Esophagus (tissue), 2 donors: Measurements from ENCODE around the gene GPHN. TPM values are rescaled to one million over a fixed set of nuclear protein-coding genes. Genes with fewer than 3 reads are reported as not detected.

Source experiments
- H3K27ac ChIP-seq, 2 donors: one replicate each; pipeline ENCODE4 v1.5.1; 2013; ENCODE audit warnings: low read depth in 2 of 2, mild to moderate bottlenecking in 2 of 2, inconsistent platforms in 1 of 2, low read length in 1 of 2, moderate library complexity in 1 of 2
- H3K27me3 ChIP-seq, 2 donors: one replicate each; pipeline ENCODE4 v1.6.1; 2013; ENCODE audit warnings: low read length in 2 of 2, control low read depth in 1 of 2, mild to moderate bottlenecking in 1 of 2; ENCODE audit not compliant: insufficient read depth in 2 of 2, control insufficient read depth in 1 of 2
- H3K36me3 ChIP-seq, 2 donors: one replicate each; pipeline ENCODE4 v1.6.1; 2013; ENCODE audit warnings: low read length in 1 of 2; ENCODE audit not compliant: control insufficient read depth in 2 of 2, insufficient read depth in 2 of 2
- H3K4me1 ChIP-seq, 2 donors: one replicate each; pipeline ENCODE4 v1.6.1; 2013; ENCODE audit warnings: low read length in 1 of 2; ENCODE audit not compliant: control insufficient read depth in 2 of 2, insufficient read depth in 2 of 2
- H3K4me3 ChIP-seq, 2 donors: one replicate each; pipeline ENCODE4 v1.5.1; 2013; ENCODE audit warnings: low read length in 2 of 2, mild to moderate bottlenecking in 2 of 2, low read depth in 1 of 2, moderate library complexity in 1 of 2
- H3K9me3 ChIP-seq, 2 donors: one replicate each; pipeline ENCODE4 v1.6.1; 2013; ENCODE audit warnings: mild to moderate bottlenecking in 2 of 2, low read depth in 1 of 2, low read length in 1 of 2, moderate library complexity in 1 of 2; ENCODE audit not compliant: control insufficient read depth in 2 of 2, insufficient read depth in 1 of 2
- WGBS, 2 donors: extraction: QIAGEN DNeasy Blood & Tissue Kit; methylation state at CpG; one replicate each; pipeline ENCODE4 v1.1.7; 2013; 5-methylcytosine and 5-hydroxymethylcytosine counted together
- polyA plus RNA-seq, 2 donors: library from polyadenylated mRNA; stranded (reverse); fragments of 200-250 nt; gene quantifications; one replicate each; pipeline ENCODE4 v1.2.3, GENCODE V29; 2013
- donor health status: healthy with polysubstance abuse.
- donor health status: Bipolar disorder and iron deficiency.

The GPHN gene
- polyA plus RNA-seq, 2 donors: 9.8 to 19.8 TPM

DNA sequence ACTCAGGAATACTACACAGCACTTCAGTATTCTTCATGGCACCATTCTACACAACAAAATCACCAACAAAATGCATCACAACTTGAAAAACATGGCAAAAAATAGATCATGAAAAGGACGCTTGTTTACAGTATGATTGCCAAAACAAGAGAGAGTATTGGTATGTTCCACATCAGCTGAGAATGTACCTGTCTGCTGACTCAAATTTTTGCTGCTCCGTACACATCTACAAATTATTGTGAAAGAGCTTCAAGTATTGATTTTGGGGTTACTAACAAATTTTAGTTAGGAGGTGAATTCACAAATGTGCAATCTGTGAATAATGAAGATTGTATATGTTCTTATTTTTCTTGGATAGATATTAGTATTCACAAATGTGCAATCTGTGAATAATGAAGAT is 105.4 kb downstream of the GPHN start:
- Histone ChIP-seq H3K4me1 (no peaks in the 10 kb centered on the region), H3K27me3 (no peaks in the 10 kb centered on the region), H3K9me3 (peaks cover 0 to 7% of the 10 kb centered on the region in 2 donors), H3K4me3 (no peak overlapping the region), H3K27ac (no peak overlapping the region), H3K36me3 (no peaks in the 10 kb centered on the region)
- WGBS, 2 donors: 94 to 96% methylated on average over 2 of the region's 2 CpGs

DNA sequence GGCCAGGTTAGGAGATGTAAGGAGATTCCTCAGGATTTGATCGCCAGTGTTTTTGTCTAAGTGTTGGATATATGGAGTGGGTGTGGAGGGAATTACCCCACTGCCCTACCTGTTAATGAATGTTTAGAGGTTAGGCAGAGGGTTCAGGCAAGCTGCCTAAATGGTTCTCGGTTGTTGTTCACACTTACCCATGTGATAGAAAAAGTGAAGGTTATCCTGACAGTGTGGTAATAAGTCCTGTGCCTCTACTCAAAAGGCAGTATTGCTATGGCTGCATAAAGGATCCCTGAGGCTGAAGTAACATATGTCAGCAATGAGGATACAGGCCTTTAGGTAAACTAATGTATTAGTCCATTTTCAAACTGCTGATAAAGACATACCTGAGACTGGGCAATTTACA is 112.0 kb downstream of the GPHN start:
- no peak overlapping the region for H3K4me3 ChIP-seq
- WGBS, 2 donors: 92 to 98% methylated on average over 2 of the region's 2 CpGs
- H3K4me1 ChIP-seq: no peaks in the 10 kb centered on the region
- H3K27ac ChIP-seq: no peak overlapping the region
- H3K27me3 ChIP-seq: no peaks in the 10 kb centered on the region
- no peaks in the 10 kb centered on the region for H3K36me3 ChIP-seq
- peaks cover 0 to 7% of the 10 kb centered on the region in 2 donors for H3K9me3 ChIP-seq

DNA sequence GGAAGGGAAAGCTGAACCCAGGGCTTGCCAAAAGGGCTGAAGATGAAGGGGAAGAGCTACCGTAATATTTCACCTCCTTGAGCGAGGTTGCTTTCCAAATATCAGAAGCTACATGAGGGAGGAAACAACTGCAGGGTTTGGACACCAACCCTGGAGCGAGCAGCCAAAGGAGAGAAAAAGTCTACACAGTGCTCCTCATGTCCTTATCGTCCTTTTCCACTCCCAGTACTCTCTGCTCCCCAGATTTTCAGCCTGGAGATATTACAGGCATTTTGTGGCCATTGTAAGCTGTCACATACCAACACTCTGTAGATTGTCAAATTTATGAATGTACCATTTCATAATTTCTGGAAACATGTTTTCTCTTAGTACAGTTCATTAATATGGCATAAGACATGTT is 115.9 kb downstream of the GPHN start:
- Histone ChIP-seq H3K9me3 (no peaks in the 10 kb centered on the region), H3K36me3 (no peaks in the 10 kb centered on the region), H3K4me1 (no peaks in the 10 kb centered on the region), H3K27me3 (no peaks in the 10 kb centered on the region), H3K27ac (no peak overlapping the region), H3K4me3 (no peak overlapping the region)
- WGBS, 2 donors: 85 to 86% methylated on average over 4 of the region's 4 CpGs

DNA sequence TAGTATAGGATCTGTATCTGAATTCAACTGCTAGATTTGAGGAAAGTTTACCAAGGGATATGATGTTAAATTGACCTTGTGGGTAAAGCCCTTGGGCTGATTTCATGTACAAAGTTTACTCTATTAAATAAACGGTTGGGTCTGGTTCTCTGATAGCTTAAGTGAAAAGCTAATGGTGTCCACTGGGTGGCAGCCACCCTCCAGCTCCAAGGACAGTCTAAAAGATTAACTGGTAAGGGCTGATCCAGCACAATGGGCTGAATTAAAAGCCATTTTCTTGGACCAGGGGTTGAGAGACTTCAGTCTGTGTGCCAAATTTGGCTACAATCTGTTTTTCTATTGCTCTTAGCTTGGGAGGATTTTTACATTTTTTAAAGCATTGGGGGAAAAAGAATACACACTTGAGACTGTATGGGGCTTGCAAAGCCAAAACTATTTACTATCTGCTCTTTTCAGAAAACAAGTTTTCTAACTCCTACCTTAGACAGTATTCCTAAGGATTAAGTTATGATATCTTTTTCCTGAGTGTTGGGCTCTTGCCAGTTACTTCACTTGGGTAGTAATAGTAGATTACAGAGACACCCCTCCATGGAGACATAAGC is 116.5 kb downstream of the GPHN start:
- Histone ChIP-seq H3K9me3 (no peaks in the 10 kb centered on the region), H3K27me3 (no peaks in the 10 kb centered on the region), H3K4me3 (no peak overlapping the region), H3K4me1 (no peaks in the 10 kb centered on the region), H3K27ac (no peak overlapping the region), H3K36me3 (no peaks in the 10 kb centered on the region)
- 0 to 1% methylated on average over 1 of the region's 1 CpG for WGBS, 2 donors

DNA sequence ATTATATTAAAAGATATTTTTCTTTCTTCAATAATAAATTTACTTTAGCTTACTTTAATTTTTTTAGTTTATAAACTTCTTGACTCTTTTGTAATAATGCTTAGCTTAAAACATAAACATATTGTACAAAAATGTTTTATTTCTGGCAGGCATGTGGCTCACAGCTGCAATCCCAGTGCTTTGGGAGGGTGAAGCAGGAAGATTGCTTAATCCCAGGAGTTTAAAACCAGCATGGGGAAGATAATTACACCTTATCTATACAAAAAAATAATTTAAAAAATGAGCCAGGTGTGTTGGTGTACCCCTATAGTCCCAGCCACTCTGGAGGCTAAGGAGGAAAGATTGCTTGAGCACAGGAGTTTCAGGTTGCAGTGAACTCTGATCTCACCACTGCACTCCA is 120.7 kb downstream of the GPHN start:
- H3K4me3 ChIP-seq: no peak overlapping the region

DNA sequence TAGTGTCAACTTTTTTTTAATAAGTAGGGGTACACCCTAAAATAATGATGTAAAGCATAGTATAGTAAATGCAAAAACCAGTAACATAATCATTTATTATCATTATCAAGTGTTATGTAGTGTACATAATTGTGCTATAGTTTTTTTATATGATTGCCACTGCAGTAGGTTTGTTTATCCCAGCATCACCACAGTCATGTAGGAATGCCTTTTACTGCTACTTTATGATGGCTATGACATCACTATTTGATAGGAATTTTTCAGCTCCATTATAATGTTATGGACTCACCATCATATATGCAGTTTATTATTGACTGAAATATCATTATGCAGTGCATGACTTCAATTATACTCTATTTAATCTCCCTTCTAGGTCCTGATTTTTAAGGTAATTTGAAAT is 121.6 kb downstream of the GPHN start:
- Histone ChIP-seq H3K4me3 (no peak overlapping the region), H3K27ac (no peak overlapping the region), H3K36me3 (no peaks in the 10 kb centered on the region), H3K27me3 (no peaks in the 10 kb centered on the region), H3K9me3 (peaks cover 0 to 3% of the 10 kb centered on the region in 2 donors), H3K4me1 (no peaks in the 10 kb centered on the region)

More for the DNA sequence above, 120.7 kb downstream of the GPHN start:
- Histone ChIP-seq H3K36me3 (no peaks in the 10 kb centered on the region), H3K4me1 (no peaks in the 10 kb centered on the region), H3K27ac (no peak overlapping the region), H3K9me3 (no peaks in the 10 kb centered on the region), H3K27me3 (no peaks in the 10 kb centered on the region)

DNA sequence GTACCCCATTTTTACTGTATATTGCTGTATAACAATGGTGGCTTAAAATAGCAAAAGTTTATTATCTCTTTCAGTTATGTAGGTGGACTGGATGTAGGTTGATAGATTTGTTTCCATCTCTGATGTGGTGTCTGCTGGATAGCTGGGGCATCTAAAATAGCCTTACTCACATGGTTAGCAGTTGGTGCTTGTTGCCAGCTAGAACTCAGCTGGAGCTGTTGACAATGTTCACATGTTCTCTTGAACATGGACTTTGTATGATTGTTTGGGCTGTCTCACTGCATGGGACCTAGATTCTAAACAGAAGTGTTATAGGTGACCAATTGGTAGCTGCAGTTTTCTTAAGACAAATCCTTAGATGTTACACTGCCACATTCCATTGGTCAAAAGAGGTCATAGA is 126.9 kb downstream of the GPHN start:
- H3K4me1 ChIP-seq: no peaks in the 10 kb centered on the region
- no peaks in the 10 kb centered on the region for H3K27me3 ChIP-seq
- no peak overlapping the region for H3K27ac ChIP-seq
- H3K36me3 ChIP-seq: no peaks in the 10 kb centered on the region
- no peak overlapping the region for H3K4me3 ChIP-seq
- H3K9me3 ChIP-seq: peaks cover 0 to 3% of the 10 kb centered on the region in 2 donors

DNA sequence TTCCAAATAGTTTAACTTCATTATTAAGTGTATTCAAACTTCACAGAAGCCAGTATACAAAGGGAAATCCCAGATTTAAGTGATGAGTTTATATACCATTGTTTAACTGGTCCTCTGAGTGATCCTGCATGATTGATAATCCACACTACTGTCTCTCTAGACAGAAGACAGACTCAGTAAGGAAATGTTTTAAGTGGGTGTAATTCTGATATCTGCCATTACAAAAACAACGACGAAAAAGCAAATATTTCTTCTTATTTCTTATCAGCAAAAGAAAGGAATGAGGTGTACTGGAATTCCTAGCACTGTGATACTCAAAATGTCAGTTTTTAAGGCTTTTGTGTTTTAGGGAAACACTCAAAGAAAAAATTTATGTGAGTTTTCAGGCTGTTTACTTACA is 127.5 kb downstream of the GPHN start:
- WGBS, 2 donors: 49 to 66% methylated on average over 2 of the region's 2 CpGs
- no peaks in the 10 kb centered on the region for H3K36me3 ChIP-seq
- peaks cover 0 to 3% of the 10 kb centered on the region in 2 donors for H3K9me3 ChIP-seq
- H3K27ac ChIP-seq: no peak overlapping the region
- no peaks in the 10 kb centered on the region for H3K4me1 ChIP-seq
- H3K4me3 ChIP-seq: no peak overlapping the region
- no peaks in the 10 kb centered on the region for H3K27me3 ChIP-seq

DNA sequence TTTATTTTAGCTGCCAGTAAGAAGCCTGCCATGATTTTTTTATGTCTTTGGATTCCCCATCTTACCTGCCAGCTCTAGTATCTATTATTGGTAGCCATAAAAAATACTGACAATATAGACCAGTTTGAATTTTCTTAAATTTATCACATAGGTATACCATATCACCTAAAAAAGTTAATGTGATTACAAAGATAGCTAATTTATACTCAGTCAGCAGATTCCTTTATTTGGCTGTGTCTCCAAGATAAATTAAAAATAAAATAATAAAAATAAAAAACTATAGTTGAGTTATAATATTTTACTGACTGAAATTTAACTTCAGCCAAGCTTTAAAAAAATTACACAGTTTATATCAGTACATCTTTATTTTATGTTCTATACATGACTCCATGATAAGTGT is 128.3 kb downstream of the GPHN start:
- H3K4me1 ChIP-seq: no peaks in the 10 kb centered on the region
- H3K9me3 ChIP-seq: peaks cover 0 to 3% of the 10 kb centered on the region in 2 donors
- H3K27me3 ChIP-seq: no peaks in the 10 kb centered on the region
- no peak overlapping the region for H3K4me3 ChIP-seq
- H3K27ac ChIP-seq: no peak overlapping the region
- no peaks in the 10 kb centered on the region for H3K36me3 ChIP-seq

DNA sequence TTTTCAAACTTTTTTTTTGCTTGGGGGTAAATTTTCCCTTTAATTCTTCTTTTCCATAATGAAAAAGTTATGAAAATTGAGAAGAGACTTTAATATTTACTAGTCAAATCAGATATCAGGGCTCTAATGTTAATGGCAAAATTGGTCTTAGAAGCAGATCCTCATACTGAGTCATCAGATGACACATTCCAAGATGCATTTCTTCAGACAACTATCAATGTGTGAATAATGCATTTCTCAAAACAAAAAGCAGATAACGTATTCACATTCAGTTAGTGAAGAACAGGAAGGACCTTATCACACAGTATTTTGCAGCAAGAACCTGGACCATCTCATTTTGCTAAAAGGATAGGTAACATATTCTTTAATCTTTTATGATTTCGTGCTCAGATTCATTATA is 130.7 kb downstream of the GPHN start:
- H3K36me3 ChIP-seq: no peaks in the 10 kb centered on the region
- H3K4me1 ChIP-seq: no peaks in the 10 kb centered on the region
- H3K4me3 ChIP-seq: no peak overlapping the region
- H3K27ac ChIP-seq: no peak overlapping the region
- H3K27me3 ChIP-seq: no peaks in the 10 kb centered on the region
- H3K9me3 ChIP-seq: peaks cover 0 to 3% of the 10 kb centered on the region in 2 donors
- WGBS, 2 donors: 84 to 88% methylated on average over 2 of the region's 2 CpGs
